SK-N-MC (cell line): ENCODE results near the gene TGFB1I1.
A peak's percentile ranks its signal among the peaks of the same experiment; 100 is the strongest.

ENCODE experiments used
- DNase-seq: peaks from one replicate; pipeline ENCODE4 v3.0.0-alpha.2; 2011; ENCODE audit warnings: low read depth, low spot score
- H3K27ac ChIP-seq: fragments of 200-600 bp; sonication (generic); 2 replicates; pipeline ENCODE4 v1.5.1; 2016; ENCODE audit warnings: mixed run types
- H3K36me3 ChIP-seq: fragments of 200-600 bp; sonication (generic); 2 replicates; pipeline ENCODE4 v1.6.1; 2017; ENCODE audit warnings: antibody characterized with exemption, low read length, mixed read lengths; ENCODE audit not compliant: insufficient read depth
- H3K4me3 ChIP-seq: fragments of 200-600 bp; sonication (generic); 2 replicates; pipeline ENCODE4 v1.5.1; 2016
- H3K9ac ChIP-seq: fragments of 200-600 bp; sonication (generic); 2 replicates; pipeline ENCODE4 v1.8.0; 2017; ENCODE audit warnings: mixed run types, mixed read lengths; ENCODE audit not compliant: insufficient read length
- H3K9me3 ChIP-seq: fragments of 200-600 bp; sonication (generic); 2 replicates; pipeline ENCODE4 v1.6.1; 2017; ENCODE audit warnings: low read depth, mild to moderate bottlenecking, antibody characterized with exemption, low read length, moderate library complexity, mixed read lengths
- EZH2 ChIP-seq: fragments of 200-600 bp; sonication (generic); IDR thresholded peaks from one replicate; pipeline ENCODE4 v1.6.1; 2017; ENCODE audit warnings: antibody characterized with exemption
- FOXP2 ChIP-seq: optimal IDR thresholded peaks from 2 replicates; pipeline ENCODE3; 2011; ENCODE audit warnings: mild to moderate bottlenecking, moderate library complexity; ENCODE audit not compliant: insufficient read depth; ENCODE audit errors: extremely low read length, control extremely low read depth
- POLR2AphosphoS5 ChIP-seq: IDR thresholded peaks from 2 replicates; pipeline ENCODE4 v1.6.1; 2012; ENCODE audit warnings: mild to moderate bottlenecking, low read depth, low read length, borderline replicate concordance

Gene TGFB1I1

DNA sequence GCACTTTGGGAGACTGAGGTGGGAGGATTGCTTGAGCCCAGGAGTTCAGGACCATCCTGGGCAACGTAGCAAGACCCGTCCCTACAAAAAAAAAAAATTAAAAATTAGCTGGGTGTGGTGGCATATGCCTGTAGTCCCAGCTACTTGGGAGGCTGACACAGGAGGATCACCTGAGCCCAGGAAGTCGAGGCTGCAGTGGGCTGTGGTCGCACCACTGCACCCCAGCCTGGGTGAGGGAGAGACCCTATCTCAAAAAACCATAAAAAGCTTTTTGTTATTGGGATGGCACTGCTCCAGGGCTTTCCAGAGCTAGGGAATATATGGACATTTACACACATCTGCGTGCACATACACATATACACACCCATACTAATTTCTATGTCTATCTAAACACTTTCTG, 20.8 kb upstream of the TGFB1I1 start:
- Histone ChIP-seq H3K27ac (no peak overlapping the region), H3K4me3 (no peak overlapping the region), H3K36me3 (no peaks in the 10 kb centered on the region), H3K9me3 (no peaks in the 10 kb centered on the region), H3K9ac (no peak overlapping the region)
- DNase-seq = no peak
- TF ChIP-seq EZH2 = no peak
- TF ChIP-seq POLR2AphosphoS5 = no peak
- TF ChIP-seq FOXP2 = no peak

DNA sequence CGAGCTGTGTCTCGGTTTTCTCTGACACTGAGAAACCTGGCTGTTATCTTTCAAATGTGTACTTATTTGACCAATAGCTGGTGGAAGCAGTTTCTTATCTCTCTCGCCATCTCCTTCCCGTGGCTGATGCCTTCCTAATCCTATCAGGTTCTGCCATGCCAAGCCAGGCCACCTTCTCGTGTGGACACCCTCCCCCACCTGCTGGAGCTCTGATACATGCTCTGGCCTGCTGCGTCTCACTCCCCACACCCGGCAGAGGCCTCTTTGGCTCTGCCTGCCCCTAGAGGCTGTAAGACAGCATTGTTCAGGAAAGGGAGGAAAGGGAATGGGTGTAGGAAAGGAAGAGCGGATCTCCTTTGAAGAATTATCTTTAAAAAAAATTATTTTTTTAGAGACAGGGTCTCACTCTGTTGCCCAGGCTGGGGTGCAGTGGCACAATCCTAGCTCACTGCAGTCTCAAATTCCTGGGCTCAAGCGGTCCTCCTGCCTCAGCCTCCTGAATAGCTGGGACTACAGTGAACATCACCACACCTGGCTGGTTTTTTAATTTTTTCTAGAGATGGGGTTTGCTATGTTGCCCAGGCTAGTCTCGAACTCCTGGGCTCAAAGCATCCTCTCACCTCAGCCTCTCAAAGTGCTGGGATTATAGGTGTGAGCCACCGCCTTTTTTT, 20.1 kb upstream of the TGFB1I1 start:
- DNase-seq = no peak
- Histone ChIP-seq H3K9ac (no peak overlapping the region), H3K27ac (no peak overlapping the region), H3K4me3 (no peak overlapping the region), H3K36me3 (no peaks in the 10 kb centered on the region), H3K9me3 (no peaks in the 10 kb centered on the region)
- TF ChIP-seq FOXP2 (no peak), EZH2 (no peak), POLR2AphosphoS5 (no peak; the same call in 1 of the 2 replicates)

- TF ChIP-seq FOXP2 (no peak), POLR2AphosphoS5 (no peak; the same call in 1 of the 2 replicates), EZH2 (no peak)
- H3K9ac ChIP-seq = no peak overlapping the region
- 0 out of 2 replicates have a peak overlapping the region, but pooled peaks have one; percentile 9 for H3K27ac ChIP-seq
- H3K9me3 ChIP-seq = no peaks in the 10 kb centered on the region
- DNase-seq = no peak
- H3K4me3 ChIP-seq = no peak overlapping the region
- 0 out of 2 replicates have a peak, but pooled peaks cover 3% of the 10 kb centered on the region for H3K36me3 ChIP-seq
Measured at GRCh38 chr16:31452631-31453106, 19.3 kb upstream of the TGFB1I1 start.

- Histone ChIP-seq H3K4me3 (no peak overlapping the region), H3K9me3 (no peaks in the 10 kb centered on the region), H3K27ac (no peak overlapping the region), H3K36me3 (0 out of 2 replicates have a peak, but pooled peaks cover 3% of the 10 kb centered on the region), H3K9ac (no peak overlapping the region)
- no peak for TF ChIP-seq FOXP2
- no peak for TF ChIP-seq EZH2
- TF ChIP-seq POLR2AphosphoS5 = no peak
- DNase-seq = no peak
Measured at GRCh38 chr16:31453255-31454204, 18.4 kb upstream of the TGFB1I1 start.

- TF ChIP-seq EZH2 (no peak), POLR2AphosphoS5 (no peak), FOXP2 (no peak)
- Histone ChIP-seq H3K9ac (no peak overlapping the region), H3K36me3 (0 out of 2 replicates have a peak, but pooled peaks cover 3% of the 10 kb centered on the region), H3K4me3 (no peak overlapping the region), H3K9me3 (no peaks in the 10 kb centered on the region), H3K27ac (no peak overlapping the region)
- no peak for DNase-seq
Measured at GRCh38 chr16:31455601-31456314, 16.2 kb upstream of the TGFB1I1 start.

DNA sequence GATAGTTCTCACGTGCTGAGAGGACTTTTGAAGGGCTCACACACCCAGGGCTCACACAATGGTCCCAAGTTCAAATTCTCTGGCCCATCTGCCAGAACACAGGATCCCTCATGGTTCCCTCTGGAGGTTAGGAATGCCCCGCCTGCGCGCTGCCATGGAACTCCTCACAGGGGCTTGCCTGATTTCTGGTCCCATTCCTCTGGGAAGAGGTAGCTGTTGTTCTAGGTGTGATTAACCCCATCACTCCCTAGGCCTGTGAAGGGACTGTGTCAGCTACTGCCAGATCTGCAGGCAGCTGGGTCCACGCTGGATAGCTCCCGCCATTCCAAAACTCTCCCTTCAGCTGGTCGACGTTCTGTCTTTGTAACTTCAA, 15.0 kb upstream of the TGFB1I1 start:
- DNase-seq = no peak
- Histone ChIP-seq H3K27ac (no peak overlapping the region), H3K4me3 (peak overlapping the region; percentile 97), H3K9me3 (no peaks in the 10 kb centered on the region), H3K36me3 (0 out of 2 replicates have a peak, but pooled peaks cover 3% of the 10 kb centered on the region), H3K9ac (peak overlapping the region; percentile 5)
- TF ChIP-seq POLR2AphosphoS5 (no peak), FOXP2 (no peak), EZH2 (no peak)

DNA sequence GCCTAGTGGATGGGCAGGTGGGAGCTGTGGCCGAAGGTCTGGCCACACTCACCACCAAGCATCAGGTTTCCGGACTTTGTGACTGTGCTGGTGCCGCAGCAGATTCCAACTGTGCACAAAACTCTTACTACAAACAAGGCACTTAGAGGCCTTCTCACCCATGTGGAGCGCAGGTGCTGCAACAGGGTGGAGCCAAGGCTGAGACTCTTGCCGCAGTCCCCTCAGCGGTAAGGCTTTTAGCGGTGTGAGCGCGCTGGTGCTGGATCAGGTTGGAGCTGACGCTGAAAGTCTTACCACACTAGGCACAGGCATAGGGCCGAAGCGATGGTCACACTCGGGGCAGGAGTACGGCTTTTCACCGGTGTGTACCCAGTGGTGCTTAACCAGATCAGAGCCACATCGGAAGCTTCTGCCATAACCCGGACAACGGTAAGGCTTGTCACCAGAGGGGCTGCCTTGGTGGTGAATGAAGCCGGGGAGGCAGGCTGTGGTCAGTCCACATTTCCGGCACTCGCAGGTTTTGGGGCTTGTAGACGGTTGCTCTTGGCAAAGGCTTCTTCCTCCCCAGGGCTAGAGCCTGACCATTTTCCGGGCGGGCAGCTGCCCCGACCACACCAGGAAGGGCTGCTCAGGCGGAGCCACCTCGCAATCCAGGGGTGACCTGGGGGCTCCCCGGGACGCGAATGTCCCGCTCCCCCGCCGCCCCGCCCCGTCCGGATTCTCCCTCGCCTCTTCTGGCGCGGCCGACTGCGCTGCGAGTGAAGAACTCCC, 13.7 kb upstream of the TGFB1I1 start:
- no peak for DNase-seq
- Histone ChIP-seq H3K9ac (peak overlapping the region; percentile 96), H3K4me3 (peak overlapping the region; percentile 97), H3K27ac (peak overlapping the region; percentile 98), H3K9me3 (no peaks in the 10 kb centered on the region), H3K36me3 (0 out of 2 replicates have a peak, but pooled peaks cover 3% of the 10 kb centered on the region)
- TF ChIP-seq POLR2AphosphoS5 = no peak
- no peak for TF ChIP-seq EZH2
- no peak for TF ChIP-seq FOXP2
